Hepatocyte (in vitro differentiated cells): ENCODE data around the gene MAN1C1. TPM values are rescaled to one million over a fixed set of nuclear protein-coding genes. Genes with fewer than 3 reads are reported as not detected.

Experiments
- DNase-seq: peaks from one replicate; pipeline ENCODE4 v3.0.0-alpha.2; 2016; ENCODE audit warnings: low spot score
- H2AFZ ChIP-seq: fragments of 200-600 bp; sonication (generic); 2 replicates; pipeline ENCODE4 v1.6.0; 2016; ENCODE audit warnings: antibody characterized with exemption, mild to moderate bottlenecking
- H3K27ac ChIP-seq: fragments of 200-600 bp; sonication (generic); 2 replicates; pipeline ENCODE4 v1.5.1; 2016; ENCODE audit warnings: mild to moderate bottlenecking
- H3K27me3 ChIP-seq: fragments of 200-600 bp; sonication (generic); 2 replicates; pipeline ENCODE4 v1.6.1; 2016
- H3K36me3 ChIP-seq: fragments of 200-600 bp; sonication (generic); replicated peaks from 2 replicates; pipeline ENCODE4 v1.5.1; 2016; ENCODE audit warnings: low read depth; ENCODE audit not compliant: insufficient read depth
- H3K4me1 ChIP-seq: fragments of 200-600 bp; sonication (generic); 2 replicates; pipeline ENCODE4 v1.5.1; 2016; ENCODE audit warnings: mild to moderate bottlenecking, moderate library complexity; ENCODE audit not compliant: insufficient read depth
- H3K4me2 ChIP-seq: fragments of 200-600 bp; sonication (generic); 2 replicates; pipeline ENCODE4 v1.6.0; 2016
- H3K4me3 ChIP-seq: fragments of 200-600 bp; sonication (generic); 2 replicates; pipeline ENCODE4 v1.5.1; 2016; ENCODE audit warnings: mild to moderate bottlenecking
- H3K79me2 ChIP-seq: fragments of 200-600 bp; sonication (generic); 2 replicates; pipeline ENCODE4 v1.6.0; 2017; ENCODE audit warnings: mild to moderate bottlenecking
- H3K9me2 ChIP-seq: fragments of 200-600 bp; sonication (generic); replicated peaks from 2 replicates; pipeline ENCODE4 v1.6.0; 2017; ENCODE audit warnings: mild to moderate bottlenecking; ENCODE audit not compliant: insufficient read depth
- H3K9me3 ChIP-seq: fragments of 200-600 bp; sonication (generic); 2 replicates; pipeline ENCODE4 v1.5.1; 2016; ENCODE audit warnings: low read depth, mild to moderate bottlenecking
- H4K20me1 ChIP-seq: fragments of 200-600 bp; sonication (generic); 2 replicates; pipeline ENCODE4 v1.6.0; 2016; ENCODE audit warnings: mild to moderate bottlenecking; ENCODE audit not compliant: insufficient read depth, poor library complexity, severe bottlenecking
- EZH2 ChIP-seq: fragments of 200-600 bp; sonication (generic); IDR thresholded peaks from 2 replicates; pipeline ENCODE4 v1.6.1; 2016; ENCODE audit warnings: antibody characterized with exemption, mild to moderate bottlenecking, borderline replicate concordance
- EZH2phosphoT487 ChIP-seq: fragments of 200-600 bp; sonication (generic); IDR thresholded peaks from one replicate; pipeline ENCODE4 v1.6.1; 2018; ENCODE audit warnings: antibody characterized with exemption, mild to moderate bottlenecking, low read depth, moderate library complexity; ENCODE audit not compliant: unreplicated experiment, severe bottlenecking
- WGBS: methylation state at CpG from one replicate; pipeline ENCODE4 v1.1.6; 2016; ENCODE audit warnings: low lambda C conversion rate; ENCODE audit errors: missing lambda C conversion rate; 5-methylcytosine and 5-hydroxymethylcytosine counted together
- polyA plus RNA-seq: library from polyadenylated mRNA; unstranded; fragments of >200 nt; fragmentation: Nextera tagmentation; extraction: Ambion mirVana; gene quantifications from 2 replicates; pipeline ENCODE4 v1.2.1, GENCODE V29; 2016
- total RNA-seq: library from RNA; depleted of rRNA; stranded (reverse); fragments of >200 nt; gene quantifications from 2 replicates; pipeline ENCODE4 v1.2.3, GENCODE V29; 2014
- TF ChIP-seq, protein P1 (sequence below): fragments of 200-600 bp; sonication (generic); IDR thresholded peaks from 2 replicates; pipeline ENCODE4 v1.5.1; 2016; ENCODE audit warnings: antibody characterized with exemption, mild to moderate bottlenecking; ENCODE audit not compliant: poor library complexity

Gene MAN1C1
- total and polyA plus RNA-seq, 2 experiments from 2014 or later, result 20.6 to 29.3 TPM

DNA sequence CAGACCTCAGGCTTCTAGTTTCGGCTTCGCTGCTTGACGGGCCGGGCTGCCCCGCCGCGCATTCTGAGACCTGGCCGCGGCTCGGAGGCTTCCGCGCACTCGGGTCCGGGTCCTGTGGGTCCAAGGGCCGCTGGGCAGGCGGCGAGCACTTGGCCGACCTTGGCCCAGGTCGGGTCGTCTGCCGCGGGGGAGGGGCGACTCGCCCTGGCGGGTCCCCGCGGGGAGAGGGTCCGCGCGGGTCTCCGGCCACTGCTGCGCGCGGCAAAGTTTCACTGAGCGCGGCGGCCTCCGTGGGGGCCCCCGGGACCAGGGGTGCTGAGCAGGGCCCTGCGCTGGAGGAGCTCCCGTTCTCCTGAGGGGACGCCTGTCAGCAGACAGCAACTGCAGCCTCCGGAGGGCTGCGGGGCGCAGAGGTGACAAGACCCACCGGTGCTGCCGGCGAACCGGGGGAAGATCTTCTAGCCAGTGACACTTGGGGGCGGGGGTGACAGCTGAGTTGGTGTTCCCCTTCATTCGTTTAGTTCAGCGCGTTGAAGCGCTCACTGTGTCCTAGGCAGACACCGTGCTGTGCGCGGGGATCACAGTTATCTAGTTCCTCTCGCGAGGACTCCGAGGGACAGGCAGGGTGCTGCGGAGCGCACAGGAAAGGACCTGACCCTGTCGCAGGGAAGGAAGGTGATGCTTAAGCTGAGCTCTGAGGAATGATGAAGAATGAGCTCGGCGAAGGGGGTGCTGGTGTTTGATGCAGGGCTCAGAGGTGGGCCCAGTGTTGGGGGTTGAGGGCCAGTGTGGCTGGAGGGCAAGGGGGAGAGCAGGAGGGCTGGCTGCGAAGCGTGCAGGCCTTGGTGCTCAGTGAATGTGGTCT is 203.9 kb downstream of the MAN1C1 start:
- no peaks in the 10 kb centered on the region for H3K27me3 ChIP-seq
- H3K79me2 ChIP-seq, result peaks cover 49% of the 10 kb centered on the region
- WGBS, result 2% methylated on average over 55 of the region's 67 CpGs
- H3K9me3 ChIP-seq, result no peaks in the 10 kb centered on the region
- peak overlapping the region; percentile 90 for H3K27ac ChIP-seq
- no peak for TF ChIP-seq EZH2phosphoT487
- TF ChIP-seq, protein P1, sequence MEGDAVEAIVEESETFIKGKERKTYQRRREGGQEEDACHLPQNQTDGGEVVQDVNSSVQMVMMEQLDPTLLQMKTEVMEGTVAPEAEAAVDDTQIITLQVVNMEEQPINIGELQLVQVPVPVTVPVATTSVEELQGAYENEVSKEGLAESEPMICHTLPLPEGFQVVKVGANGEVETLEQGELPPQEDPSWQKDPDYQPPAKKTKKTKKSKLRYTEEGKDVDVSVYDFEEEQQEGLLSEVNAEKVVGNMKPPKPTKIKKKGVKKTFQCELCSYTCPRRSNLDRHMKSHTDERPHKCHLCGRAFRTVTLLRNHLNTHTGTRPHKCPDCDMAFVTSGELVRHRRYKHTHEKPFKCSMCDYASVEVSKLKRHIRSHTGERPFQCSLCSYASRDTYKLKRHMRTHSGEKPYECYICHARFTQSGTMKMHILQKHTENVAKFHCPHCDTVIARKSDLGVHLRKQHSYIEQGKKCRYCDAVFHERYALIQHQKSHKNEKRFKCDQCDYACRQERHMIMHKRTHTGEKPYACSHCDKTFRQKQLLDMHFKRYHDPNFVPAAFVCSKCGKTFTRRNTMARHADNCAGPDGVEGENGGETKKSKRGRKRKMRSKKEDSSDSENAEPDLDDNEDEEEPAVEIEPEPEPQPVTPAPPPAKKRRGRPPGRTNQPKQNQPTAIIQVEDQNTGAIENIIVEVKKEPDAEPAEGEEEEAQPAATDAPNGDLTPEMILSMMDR, result no peak
- TF ChIP-seq EZH2, result no peak
- peak overlapping the region; percentile 67 for H3K4me3 ChIP-seq
- peak overlapping the region; percentile 53 for H2AFZ ChIP-seq
- no peaks in the 10 kb centered on the region for H3K9me2 ChIP-seq
- DNase-seq, result peak; percentile 78
- no peaks in the 10 kb centered on the region for H3K36me3 ChIP-seq
- peaks cover 12% of the 10 kb centered on the region for H4K20me1 ChIP-seq
- peak overlapping the region; percentile 93 for H3K4me2 ChIP-seq
- peaks cover 21% of the 10 kb centered on the region for H3K4me1 ChIP-seq

DNA sequence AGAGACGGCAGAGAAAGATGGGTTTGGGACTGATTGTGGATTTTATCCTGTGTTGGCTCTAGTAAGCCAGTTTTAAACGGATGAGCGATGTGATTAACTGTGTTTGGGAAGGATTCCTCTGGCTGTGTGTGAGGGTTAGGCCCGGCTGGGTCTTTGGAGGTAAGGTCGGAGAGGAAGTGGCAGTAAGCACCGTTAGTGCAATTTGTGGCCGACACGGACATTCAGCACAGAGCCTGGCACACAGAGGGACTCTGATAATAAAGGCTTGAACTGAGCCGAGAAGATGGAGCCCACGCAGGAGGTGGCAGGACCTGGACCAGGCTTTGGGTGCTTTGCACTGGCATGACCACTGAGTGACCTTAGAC is 204.5 kb downstream of the MAN1C1 start:
- H3K4me1 ChIP-seq, result peaks cover 21% of the 10 kb centered on the region
- WGBS, result 39% methylated on average over 10 of the region's 10 CpGs
- H3K27ac ChIP-seq, result peak overlapping the region; percentile 90

DNA sequence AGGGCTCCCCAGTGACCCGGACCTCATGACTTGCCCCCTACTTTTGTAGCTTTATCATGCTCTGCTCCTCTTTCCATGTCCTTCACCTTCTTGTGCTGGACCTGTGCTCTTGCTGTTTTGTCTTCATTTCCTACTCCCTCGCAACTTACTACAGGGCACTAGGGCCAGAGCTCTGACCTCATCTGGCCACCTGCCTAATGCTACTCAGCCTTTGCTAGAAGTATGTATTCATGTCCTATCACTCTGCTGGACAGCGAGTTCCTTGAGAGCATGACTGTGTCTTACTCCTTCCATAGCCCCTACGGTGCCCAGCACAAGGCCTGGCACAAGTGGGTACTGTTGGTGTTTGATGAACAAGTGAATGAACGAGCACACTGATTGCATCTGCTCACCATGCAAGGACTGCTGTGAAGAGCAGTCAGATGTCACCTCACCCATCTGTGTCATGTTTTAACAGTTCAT is 205.1 kb downstream of the MAN1C1 start:
- Histone ChIP-seq H3K79me2 (peaks cover 49% of the 10 kb centered on the region), H3K4me3 (no peak overlapping the region), H3K4me1 (peaks cover 21% of the 10 kb centered on the region), H3K36me3 (no peaks in the 10 kb centered on the region), H2AFZ (no peak overlapping the region), H3K9me3 (no peaks in the 10 kb centered on the region), H3K27ac (no peak overlapping the region), H4K20me1 (peaks cover 12% of the 10 kb centered on the region), H3K9me2 (no peaks in the 10 kb centered on the region), H3K4me2 (peak overlapping the region; percentile 93), H3K27me3 (no peaks in the 10 kb centered on the region)
- DNase-seq, result no peak
- TF ChIP-seq EZH2phosphoT487, result no peak
- TF ChIP-seq, protein P1, result no peak
- no peak for TF ChIP-seq EZH2
- 88% methylated on average over 5 of the region's 5 CpGs for WGBS

More for the DNA sequence above, 204.5 kb downstream of the MAN1C1 start:
- Histone ChIP-seq H3K79me2 (peaks cover 49% of the 10 kb centered on the region), H4K20me1 (peaks cover 12% of the 10 kb centered on the region), H3K4me2 (peak overlapping the region; percentile 93), H3K9me2 (no peaks in the 10 kb centered on the region), H2AFZ (no peak overlapping the region), H3K27me3 (no peaks in the 10 kb centered on the region), H3K9me3 (no peaks in the 10 kb centered on the region), H3K36me3 (no peaks in the 10 kb centered on the region), H3K4me3 (peak overlapping the region; percentile 67)
- TF ChIP-seq, protein P1, result no peak
- TF ChIP-seq EZH2phosphoT487 (no peak), EZH2 (no peak)
- DNase-seq, result no peak
